ENCODE measurements around the gene UFM1. TPM values are rescaled to one million over a fixed set of nuclear protein-coding genes. Genes with fewer than 3 reads are reported as not detected.

UFM1 gene
- total RNA-seq (10 to 100 TPM; 58.5 to 65.9 TPM), polyA plus RNA-seq (ENCODE audit: insufficient read length in 6 of 6) (10 to 100 TPM; 72.6 to 94.4 (median 83.8) TPM)
- long read RNA-seq, donor 1, transcript UFM1-201 (6 exons, 3,138 nt), result major isoform, 36 of 48 reads
- long read RNA-seq, donor 1, partial matches to known transcripts, result 10 of 48 reads
- long read RNA-seq, donor 1, other reads (novel, unspliced or antisense), result 0 of 48 reads
- long read RNA-seq, donor 2, transcript UFM1-201 (6 exons, 3,138 nt), result major isoform, 25 of 31 reads
- long read RNA-seq, donor 2, partial matches to known transcripts, result 5 of 31 reads
- long read RNA-seq, donor 2, other reads (novel, unspliced or antisense), result 0 of 31 reads
- long read RNA-seq, donor 3, transcript UFM1-201 (6 exons, 3,138 nt), result major isoform, 21 of 23 reads
- long read RNA-seq, donor 3, partial matches to known transcripts, result 0 of 23 reads
- long read RNA-seq, donor 3, other reads (novel, unspliced or antisense), result 0 of 23 reads
- long read RNA-seq, donor 4, transcript UFM1-201 (6 exons, 3,138 nt), result major isoform, 22 of 32 reads
- long read RNA-seq, donor 4, partial matches to known transcripts, result 2 of 32 reads
- long read RNA-seq, donor 4, other reads (novel, unspliced or antisense), result 8 of 32 reads
- long read RNA-seq, donor 5, transcript UFM1-201 (6 exons, 3,138 nt), result major isoform, 29 of 44 reads
- long read RNA-seq, donor 5, partial matches to known transcripts, result 10 of 44 reads
- long read RNA-seq, donor 5, other reads (novel, unspliced or antisense), result 5 of 44 reads
- long read RNA-seq, donor 6, transcript UFM1-201 (6 exons, 3,138 nt), result major isoform, 25 of 27 reads
- long read RNA-seq, donor 6, partial matches to known transcripts, result 0 of 27 reads
- long read RNA-seq, donor 6, other reads (novel, unspliced or antisense), result 0 of 27 reads
- long read RNA-seq, donor 7, transcript UFM1-201 (6 exons, 3,138 nt), result major isoform, 20 of 21 reads
- long read RNA-seq, donor 7, partial matches to known transcripts, result 0 of 21 reads
- long read RNA-seq, donor 7, other reads (novel, unspliced or antisense), result 0 of 21 reads
- long read RNA-seq, donor 8, transcript UFM1-201 (6 exons, 3,138 nt), result major isoform, 16 of 19 reads
- long read RNA-seq, donor 8, partial matches to known transcripts, result 0 of 19 reads
- long read RNA-seq, donor 8, other reads (novel, unspliced or antisense), result 0 of 19 reads
- long read RNA-seq, donor 9, partial matches to known transcripts, result 0 of 1 reads
- long read RNA-seq, donor 9, other reads (novel, unspliced or antisense), result 0 of 1 reads
- long read RNA-seq, donor 10, transcript UFM1-201 (6 exons, 3,138 nt), result major isoform, 18 of 22 reads
- long read RNA-seq, donor 10, partial matches to known transcripts, result 0 of 22 reads
- long read RNA-seq, donor 10, other reads (novel, unspliced or antisense), result 4 of 22 reads
- long read RNA-seq, donor 11, transcript UFM1-201 (6 exons, 3,138 nt), result major isoform, 31 of 32 reads
- long read RNA-seq, donor 11, partial matches to known transcripts, result 0 of 32 reads
- long read RNA-seq, donor 11, other reads (novel, unspliced or antisense), result 0 of 32 reads
- long read RNA-seq, donor 12, transcript UFM1-201 (6 exons, 3,138 nt), result major isoform, 16 of 17 reads
- long read RNA-seq, donor 12, partial matches to known transcripts, result 0 of 17 reads
- long read RNA-seq, donor 12, other reads (novel, unspliced or antisense), result 0 of 17 reads

GRCh38 chr13:38349390-38350113 is at the start of gene UFM1:
Gene UFM1 (plus strand): TSS chr13:38349851. CDS start chr13:38349920, 69 bp downstream.
- TF ChIP-seq CTCF (IDR thresholded peaks at IDR 0.05), result no peak
- Histone ChIP-seq H3K36me3 (peaks cover 0 to 13% of the 10 kb centered on the region in 2 donors), H3K27ac (peak within 1 kb of the TSS; percentile 85 to 90), H3K27me3 (no peaks in the 10 kb centered on the region), H3K4me3 (peak within 1 kb of the TSS; percentile 48 to 78), H3K9me3 (no peaks in the 10 kb centered on the region), H3K4me1 (peaks cover 13 to 29% of the 10 kb centered on the region in 2 donors)
- ATAC-seq (peak; percentile 99), DNase-seq (peak; percentile 91 to 95 (median 95))
- intact Hi-C loops (cut with DNase I), result no loop called here

- intact Hi-C loops (cut with DNase I), result no loop called here
- H3K27ac ChIP-seq, result no peak overlapping the region
- no peaks in the 10 kb centered on the region for H3K27me3 ChIP-seq
- DNase-seq (no peak), ATAC-seq (no peak)
- H3K4me1 ChIP-seq, result no peaks in the 10 kb centered on the region
- TF ChIP-seq CTCF (IDR thresholded peaks at IDR 0.05), result no peak
- H3K4me3 ChIP-seq, result no peak overlapping the region
- no peaks in the 10 kb centered on the region for H3K9me3 ChIP-seq
- H3K36me3 ChIP-seq, result no peaks in the 10 kb centered on the region
Measured at GRCh38 chr13:38301236-38301635, 48.4 kb upstream of the UFM1 start.

GRCh38 chr13:38303816-38304320 is 45.8 kb upstream of the UFM1 start:
- no peak for DNase-seq
- H3K9me3 ChIP-seq, result no peaks in the 10 kb centered on the region
- no peaks in the 10 kb centered on the region for H3K36me3 ChIP-seq
- TF ChIP-seq CTCF (IDR thresholded peaks at IDR 0.05), result no peak
- ATAC-seq, result no peak
- intact Hi-C loops (cut with DNase I), result no loop called here
- H3K4me1 ChIP-seq, result no peaks in the 10 kb centered on the region
- H3K4me3 ChIP-seq, result no peak overlapping the region
- no peaks in the 10 kb centered on the region for H3K27me3 ChIP-seq
- H3K27ac ChIP-seq, result no peak overlapping the region

GRCh38 chr13:38308736-38309135 is 40.9 kb upstream of the UFM1 start:
- DNase-seq (no peak), ATAC-seq (no peak)
- Histone ChIP-seq H3K4me1 (no peaks in the 10 kb centered on the region), H3K27ac (no peak overlapping the region), H3K27me3 (no peaks in the 10 kb centered on the region), H3K36me3 (no peaks in the 10 kb centered on the region), H3K9me3 (no peaks in the 10 kb centered on the region), H3K4me3 (no peak overlapping the region)
- no peak for TF ChIP-seq CTCF (IDR thresholded peaks at IDR 0.05)
- intact Hi-C loops (cut with DNase I), result no loop called here
